AG09319 (cell line): Measurements from ENCODE around the gene LPIN3.

Experiments
- DNase-seq: peaks from one replicate; pipeline ENCODE4 v3.0.0-alpha.2; 2010; ENCODE audit warnings: low read depth; ENCODE audit errors: extremely low read depth
- CTCF ChIP-seq: IDR thresholded peaks from 2 replicates; pipeline ENCODE4 v1.5.1; 2011; ENCODE audit warnings: low read depth, mild to moderate bottlenecking, inconsistent platforms, low read length, moderate library complexity

LPIN3 gene

GRCh38 chr20:41406896-41407444 lies 66.3 kb downstream of the LPIN3 start:
- no peak for TF ChIP-seq CTCF
- DNase-seq: no peak

GRCh38 chr20:41407607-41408006 lies 67.0 kb downstream of the LPIN3 start:
- TF ChIP-seq CTCF: no peak
- no peak for DNase-seq

- DNase-seq: no peak
- TF ChIP-seq CTCF: no peak
Observed at GRCh38 chr20:41408156-41408794, 67.7 kb downstream of the LPIN3 start.

GRCh38 chr20:41408986-41409385 lies 68.4 kb downstream of the LPIN3 start:
- DNase-seq: no peak
- TF ChIP-seq CTCF: no peak
